T-helper 1 cell treated with Interleukin-12 subunit alpha and Interleukin-12 subunit beta and Interleukin-4 antibody, amounts not matched to agents 30 μg/mL and 1 μg/mL, for 36 hours (primary cell): Measurements from ENCODE around the gene LCMT2.

Experiments used
- H3K27ac Mint-ChIP-seq: one replicate; pipeline ENCODE4 v1.8.0; 2021; ENCODE audit warnings: mild to moderate bottlenecking, mixed read lengths
- H3K27me3 Mint-ChIP-seq: one replicate; pipeline ENCODE4 v1.8.0; 2021; ENCODE audit warnings: low read depth, mixed read lengths
- H3K36me3 Mint-ChIP-seq: one replicate; pipeline ENCODE4 v1.8.0; 2021; ENCODE audit warnings: low read depth, mixed read lengths
- H3K4me1 Mint-ChIP-seq: one replicate; pipeline ENCODE4 v1.8.0; 2021; ENCODE audit warnings: low read depth, mixed read lengths
- H3K4me3 Mint-ChIP-seq: one replicate; pipeline ENCODE4 v1.8.0; 2021; ENCODE audit warnings: mild to moderate bottlenecking, moderate library complexity, mixed read lengths
- H3K9me3 Mint-ChIP-seq: one replicate; pipeline ENCODE4 v1.8.0; 2021; ENCODE audit warnings: mixed read lengths

The LCMT2 gene, protein sequence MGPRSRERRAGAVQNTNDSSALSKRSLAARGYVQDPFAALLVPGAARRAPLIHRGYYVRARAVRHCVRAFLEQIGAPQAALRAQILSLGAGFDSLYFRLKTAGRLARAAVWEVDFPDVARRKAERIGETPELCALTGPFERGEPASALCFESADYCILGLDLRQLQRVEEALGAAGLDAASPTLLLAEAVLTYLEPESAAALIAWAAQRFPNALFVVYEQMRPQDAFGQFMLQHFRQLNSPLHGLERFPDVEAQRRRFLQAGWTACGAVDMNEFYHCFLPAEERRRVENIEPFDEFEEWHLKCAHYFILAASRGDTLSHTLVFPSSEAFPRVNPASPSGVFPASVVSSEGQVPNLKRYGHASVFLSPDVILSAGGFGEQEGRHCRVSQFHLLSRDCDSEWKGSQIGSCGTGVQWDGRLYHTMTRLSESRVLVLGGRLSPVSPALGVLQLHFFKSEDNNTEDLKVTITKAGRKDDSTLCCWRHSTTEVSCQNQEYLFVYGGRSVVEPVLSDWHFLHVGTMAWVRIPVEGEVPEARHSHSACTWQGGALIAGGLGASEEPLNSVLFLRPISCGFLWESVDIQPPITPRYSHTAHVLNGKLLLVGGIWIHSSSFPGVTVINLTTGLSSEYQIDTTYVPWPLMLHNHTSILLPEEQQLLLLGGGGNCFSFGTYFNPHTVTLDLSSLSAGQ

DNA sequence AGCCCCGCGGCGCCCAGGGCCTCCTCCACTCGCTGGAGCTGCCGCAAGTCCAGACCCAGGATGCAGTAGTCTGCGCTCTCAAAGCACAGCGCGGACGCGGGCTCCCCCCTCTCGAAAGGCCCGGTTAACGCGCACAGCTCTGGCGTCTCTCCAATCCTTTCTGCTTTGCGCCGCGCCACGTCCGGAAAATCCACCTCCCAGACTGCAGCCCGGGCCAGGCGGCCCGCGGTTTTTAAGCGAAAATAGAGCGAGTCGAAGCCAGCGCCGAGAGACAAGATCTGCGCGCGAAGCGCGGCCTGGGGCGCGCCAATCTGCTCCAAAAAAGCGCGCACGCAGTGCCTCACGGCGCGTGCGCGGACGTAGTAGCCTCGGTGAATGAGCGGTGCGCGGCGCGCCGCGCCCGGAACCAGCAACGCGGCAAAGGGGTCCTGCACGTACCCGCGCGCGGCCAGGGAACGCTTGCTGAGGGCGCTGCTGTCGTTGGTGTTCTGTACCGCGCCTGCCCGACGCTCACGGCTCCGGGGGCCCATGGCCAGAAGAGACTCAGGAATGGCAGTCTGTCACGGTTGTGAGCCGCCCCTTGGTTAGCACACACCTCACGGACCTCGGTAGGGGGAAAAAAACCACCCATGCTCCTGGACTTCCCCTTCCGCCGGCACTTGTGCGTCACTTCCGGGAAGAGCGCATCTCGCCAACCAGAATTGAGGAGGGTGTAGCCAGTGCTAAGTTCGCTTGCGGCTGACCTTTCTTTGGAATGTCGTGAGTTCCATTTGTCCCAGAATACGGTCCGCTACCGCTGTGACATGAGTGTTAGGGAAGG lies at the start of gene LCMT2:
Gene LCMT2, minus strand, starts transcription at position 614 of the 820 bp plus-strand sequence. Its CDS starts 84 bp downstream, at position 530.
- no peaks in the 10 kb centered on the region for H3K27me3 Mint-ChIP-seq
- peaks cover 28% of the 10 kb centered on the region for H3K36me3 Mint-ChIP-seq
- H3K4me3 Mint-ChIP-seq: peak within 1 kb of the TSS; percentile 89
- peak within 1 kb of the TSS; percentile 97 for H3K27ac Mint-ChIP-seq
- peaks cover 24% of the 10 kb centered on the region for H3K4me1 Mint-ChIP-seq
- H3K9me3 Mint-ChIP-seq: no peaks in the 10 kb centered on the region

DNA sequence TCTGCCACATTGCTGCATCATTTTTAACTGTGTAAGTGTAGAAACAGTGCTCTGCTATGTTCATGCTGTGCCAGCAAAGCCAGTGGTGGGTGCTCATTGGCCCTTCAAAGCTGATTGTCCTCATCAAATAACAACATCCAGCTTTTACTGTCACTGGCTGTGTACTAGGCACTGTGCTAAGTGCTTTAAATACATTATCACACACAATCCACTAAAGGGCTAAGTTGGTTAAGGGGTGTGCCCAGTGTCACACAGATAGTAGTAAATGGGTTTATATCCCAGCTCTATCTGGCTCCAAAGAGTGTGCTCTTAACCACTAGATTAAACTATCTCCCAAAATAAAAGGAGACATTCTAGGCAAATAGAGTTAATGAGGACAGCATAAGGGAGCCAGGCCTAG lies 48.2 kb upstream of the LCMT2 start:
- H3K27ac Mint-ChIP-seq: no peak overlapping the region
- H3K36me3 Mint-ChIP-seq: peaks cover 29% of the 10 kb centered on the region
- peaks cover 5% of the 10 kb centered on the region for H3K4me1 Mint-ChIP-seq
- no peaks in the 10 kb centered on the region for H3K9me3 Mint-ChIP-seq
- no peaks in the 10 kb centered on the region for H3K27me3 Mint-ChIP-seq
- H3K4me3 Mint-ChIP-seq: no peak overlapping the region

DNA sequence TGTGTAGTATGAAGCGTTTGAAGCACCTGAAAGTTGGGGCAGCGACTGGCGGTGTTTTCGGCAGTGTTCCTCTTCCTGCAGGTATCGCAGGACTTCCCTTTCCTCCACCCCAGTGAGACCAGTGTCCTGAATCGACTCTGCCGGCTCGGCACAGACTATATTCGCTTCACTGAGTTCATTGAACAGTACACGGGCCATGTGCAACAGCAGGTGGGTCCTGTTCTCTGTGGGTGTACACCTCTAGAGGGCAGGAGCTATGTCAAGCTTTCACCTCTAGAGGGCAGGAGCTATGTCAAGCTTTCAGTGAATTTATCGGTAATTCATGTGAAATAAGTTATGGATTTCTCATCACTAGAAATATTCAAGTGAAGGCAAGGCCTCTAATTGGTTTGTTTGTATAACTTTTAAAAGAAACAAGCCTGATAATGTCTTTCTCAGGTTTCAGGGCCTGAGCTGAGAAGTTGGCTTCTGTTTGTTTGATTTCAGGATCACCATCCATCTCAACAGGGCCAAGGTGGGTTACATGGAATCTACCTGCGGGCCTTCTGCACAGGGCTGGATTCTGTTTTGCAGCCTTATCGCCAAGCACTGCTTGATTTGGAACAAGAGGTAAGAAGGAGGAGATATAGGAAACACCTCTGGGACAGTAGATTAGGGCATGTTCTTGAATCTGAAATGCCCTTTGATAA lies 45.8 kb upstream of the LCMT2 start:
- Mint-ChIP-seq H3K4me3 (no peak overlapping the region), H3K9me3 (no peaks in the 10 kb centered on the region)

DNA sequence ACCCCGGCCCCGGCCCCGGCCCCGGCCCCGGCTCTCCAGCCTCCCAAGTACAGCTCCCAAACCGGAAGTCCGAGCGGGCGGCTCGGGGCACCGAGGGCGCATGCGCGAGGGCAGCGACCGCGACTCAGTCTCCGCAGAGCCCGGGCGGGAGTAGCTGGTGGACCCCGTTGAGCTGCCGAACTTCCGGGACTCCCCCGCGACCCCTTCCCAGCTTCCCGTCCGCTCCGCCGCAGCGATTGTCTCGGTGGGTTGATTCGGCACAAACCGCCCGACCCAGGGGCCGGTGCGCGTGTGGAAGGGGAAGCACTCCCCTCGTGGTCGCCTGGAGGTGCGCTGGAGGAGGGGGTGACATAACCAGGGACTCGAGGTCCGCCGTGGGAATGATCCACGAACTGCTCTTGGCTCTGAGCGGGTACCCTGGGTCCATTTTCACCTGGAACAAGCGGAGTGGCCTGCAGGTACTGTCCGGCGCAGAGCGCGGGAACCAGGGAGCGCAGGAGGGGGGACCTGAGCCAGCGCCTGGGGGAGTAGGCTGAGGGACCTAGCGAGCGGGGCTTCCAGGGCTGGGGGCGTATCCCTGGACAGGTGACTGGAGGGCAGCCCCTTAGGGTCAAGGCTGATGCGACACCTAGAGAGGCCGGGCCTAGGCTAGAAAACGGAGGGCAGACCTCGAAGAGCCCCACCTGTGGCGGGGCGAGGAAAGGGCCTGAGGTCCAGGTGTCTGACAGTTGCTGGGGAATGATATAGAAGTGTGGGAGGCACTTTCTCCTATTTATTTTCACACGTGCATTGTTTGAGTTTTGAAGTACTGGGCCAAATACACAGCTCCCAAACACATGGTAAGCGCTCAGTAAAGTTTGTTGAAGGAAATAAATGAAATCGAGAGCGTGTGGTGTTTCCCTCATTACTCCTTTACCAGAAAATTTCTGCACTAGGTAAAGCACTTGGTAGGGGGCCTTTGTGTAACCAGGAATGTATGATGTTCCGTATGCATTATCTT lies 40.9 kb upstream of the LCMT2 start, which contains the start of the genes TUBGCP4 and ZSCAN29:
Gene TUBGCP4, plus strand, starts transcription at position 127 of the 1,000 bp plus-strand sequence. Its CDS starts 254 bp downstream, at position 381.
Gene ZSCAN29, minus strand, starts transcription at position 69 of the 1,000 bp plus-strand sequence. CDS start 1,130 bp downstream, outside the sequence.
- H3K4me1 Mint-ChIP-seq: peaks cover 52% of the 10 kb centered on the region

More for the DNA sequence above, 45.8 kb upstream of the LCMT2 start:
- Mint-ChIP-seq H3K36me3 (peaks cover 24% of the 10 kb centered on the region), H3K27ac (no peak overlapping the region), H3K27me3 (no peaks in the 10 kb centered on the region), H3K4me1 (peaks cover 21% of the 10 kb centered on the region)

DNA sequence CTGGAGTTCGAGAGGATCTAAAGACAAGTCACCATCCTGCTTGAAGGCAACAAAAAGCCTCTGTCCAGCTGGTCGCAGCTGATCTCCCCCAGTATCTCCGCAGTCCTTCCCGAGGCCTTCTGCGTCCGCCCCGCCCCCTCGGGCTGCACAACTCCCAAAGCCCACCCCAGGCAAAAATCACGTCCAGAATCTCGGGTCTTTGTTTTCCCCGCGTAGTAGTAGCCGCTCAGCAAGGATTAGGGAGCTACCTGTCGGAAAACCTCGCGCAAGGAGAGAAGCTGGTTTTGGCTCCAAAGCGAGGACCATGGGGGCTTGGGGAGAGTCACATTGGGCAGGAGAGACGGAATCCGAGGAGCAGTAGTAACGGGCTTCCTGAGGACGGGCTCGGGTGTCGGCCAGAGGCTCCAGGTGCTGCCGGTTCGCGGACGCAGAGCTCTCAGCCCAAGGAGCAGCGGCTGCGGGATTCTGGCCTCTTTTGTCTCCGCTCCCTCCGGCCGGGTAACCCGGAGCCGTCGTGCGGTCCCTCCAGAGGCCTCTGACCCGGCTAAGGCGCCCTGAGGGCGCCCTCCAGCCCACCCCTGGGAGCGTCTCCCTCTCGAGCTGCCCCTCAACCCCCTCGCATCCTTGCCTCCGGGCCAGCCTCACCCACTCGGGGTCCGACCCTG lies 40.1 kb upstream of the LCMT2 start:
- Mint-ChIP-seq H3K36me3 (peaks cover 51% of the 10 kb centered on the region), H3K4me1 (peaks cover 49% of the 10 kb centered on the region)

More for the DNA sequence above, 40.9 kb upstream of the LCMT2 start, which contains the start of the genes TUBGCP4 and ZSCAN29:
- no peaks in the 10 kb centered on the region for H3K27me3 Mint-ChIP-seq
- peak within 1 kb of the TSS; percentile 80 for H3K27ac Mint-ChIP-seq
- peak within 1 kb of the TSS; percentile 91 for H3K4me3 Mint-ChIP-seq
- H3K36me3 Mint-ChIP-seq: peaks cover 45% of the 10 kb centered on the region
- H3K9me3 Mint-ChIP-seq: peaks cover 31% of the 10 kb centered on the region

DNA sequence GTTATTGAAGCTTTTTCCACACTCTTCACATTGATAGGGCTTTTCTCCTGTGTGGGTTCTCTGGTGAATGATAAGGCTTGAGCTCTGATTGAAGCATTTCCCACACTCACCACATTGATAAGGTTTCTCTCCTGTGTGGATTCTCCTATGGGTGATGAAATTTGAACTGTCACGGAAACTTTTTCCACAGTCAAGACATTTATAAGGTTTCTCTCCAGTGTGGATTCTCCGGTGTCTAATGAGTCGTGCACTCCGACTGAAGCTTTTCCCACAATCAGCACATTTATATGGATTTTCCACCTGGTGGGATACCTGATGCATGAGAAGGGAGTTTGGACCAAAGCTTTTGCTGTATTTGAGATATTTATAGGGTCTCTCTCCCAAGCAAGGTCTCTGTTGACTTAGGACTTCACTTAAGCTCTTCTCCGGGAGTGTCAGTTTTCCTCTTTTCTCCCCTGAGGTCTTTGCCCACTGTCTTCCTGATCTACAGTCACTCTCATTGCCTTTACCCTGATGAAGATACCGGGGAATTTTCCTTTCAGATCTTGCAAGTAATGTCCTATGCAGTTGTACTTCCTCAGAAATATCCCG lies 31.0 kb upstream of the LCMT2 start:
- Mint-ChIP-seq H3K4me1 (peaks cover 5% of the 10 kb centered on the region), H3K36me3 (peaks cover 79% of the 10 kb centered on the region), H3K27me3 (no peaks in the 10 kb centered on the region), H3K27ac (no peak overlapping the region), H3K4me3 (no peak overlapping the region), H3K9me3 (peaks cover 70% of the 10 kb centered on the region)

More for the DNA sequence above, 40.1 kb upstream of the LCMT2 start:
- H3K9me3 Mint-ChIP-seq: peaks cover 38% of the 10 kb centered on the region
- H3K27ac Mint-ChIP-seq: peak overlapping the region; percentile 74
- peak overlapping the region; percentile 91 for H3K4me3 Mint-ChIP-seq
- H3K27me3 Mint-ChIP-seq: no peaks in the 10 kb centered on the region

DNA sequence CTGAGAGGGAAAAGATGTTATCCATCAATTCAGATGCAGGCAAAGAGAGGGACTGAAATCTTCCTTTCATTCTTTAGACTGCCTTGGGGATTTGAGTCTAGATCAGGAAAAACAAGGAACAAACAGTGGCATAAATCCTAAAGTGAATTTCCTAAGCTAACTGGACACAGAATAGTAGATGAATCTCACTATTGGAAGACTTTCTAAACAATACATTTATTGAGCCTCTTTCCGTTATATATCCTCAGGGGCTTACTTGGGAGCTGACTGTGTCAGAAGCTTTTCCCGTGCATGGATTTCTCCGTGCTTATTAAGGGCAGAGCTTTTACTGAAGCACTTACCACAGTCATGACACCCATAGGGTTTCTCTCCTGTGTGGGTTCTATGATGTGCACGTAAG lies 30.4 kb upstream of the LCMT2 start:
- Mint-ChIP-seq H3K27ac (no peak overlapping the region), H3K9me3 (peaks cover 64% of the 10 kb centered on the region), H3K4me1 (peaks cover 3% of the 10 kb centered on the region), H3K27me3 (no peaks in the 10 kb centered on the region), H3K36me3 (peaks cover 76% of the 10 kb centered on the region), H3K4me3 (no peak overlapping the region)

DNA sequence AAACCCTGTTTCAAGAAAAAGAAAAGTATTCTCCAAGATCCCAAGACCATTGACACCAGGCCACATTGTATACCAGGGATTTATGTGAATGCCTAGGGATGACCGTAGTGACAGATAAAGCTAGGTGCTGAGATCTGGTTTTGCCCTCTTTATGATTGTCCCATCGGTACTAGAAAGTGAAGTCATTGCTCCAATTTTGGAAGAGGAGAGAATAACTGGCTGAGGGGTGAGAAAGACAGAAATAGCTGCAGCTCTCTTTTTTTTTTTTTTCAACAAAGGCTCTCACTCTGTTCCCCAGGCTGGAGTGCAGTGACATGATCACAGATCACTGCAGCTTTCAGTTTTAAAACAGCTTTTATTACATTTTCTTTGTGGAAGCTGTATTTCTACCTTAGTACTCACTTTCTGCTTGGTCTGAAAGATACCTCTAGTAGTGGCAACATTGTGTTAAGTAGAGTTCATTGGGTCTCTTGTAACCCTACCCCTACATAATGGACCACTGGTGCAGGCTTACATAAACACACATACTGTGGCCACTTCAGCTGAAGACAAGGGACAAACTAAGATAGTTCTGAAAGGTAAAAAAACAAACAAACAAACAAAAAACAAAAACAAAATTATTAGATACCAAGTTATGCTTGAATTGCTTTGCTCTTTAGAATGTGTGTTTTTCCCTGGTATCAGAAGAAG lies 22.5 kb upstream of the LCMT2 start:
- Mint-ChIP-seq H3K36me3 (peaks cover 30% of the 10 kb centered on the region), H3K4me1 (peaks cover 2% of the 10 kb centered on the region), H3K4me3 (no peak overlapping the region), H3K27ac (no peak overlapping the region), H3K9me3 (peaks cover under 1% of the 10 kb centered on the region), H3K27me3 (no peaks in the 10 kb centered on the region)

DNA sequence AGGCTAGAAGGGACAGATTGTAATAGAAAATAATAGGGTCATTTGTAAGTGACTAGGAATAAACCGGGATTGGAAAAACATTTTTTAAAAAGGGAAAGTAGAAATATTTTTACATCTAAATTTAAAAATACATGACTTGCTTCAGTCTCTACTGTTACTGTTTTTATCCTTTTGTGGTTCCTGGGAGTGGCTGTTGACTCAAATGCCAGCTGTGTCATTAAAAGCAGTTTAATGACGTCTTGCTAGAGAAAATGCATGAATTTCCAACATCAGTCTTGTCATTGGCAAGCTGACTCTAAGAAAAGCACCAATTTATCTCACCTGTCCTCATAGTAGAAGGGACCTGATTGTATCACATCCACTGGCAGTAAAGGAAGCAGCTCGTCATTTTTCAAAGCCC lies 16.7 kb upstream of the LCMT2 start:
- H3K4me1 Mint-ChIP-seq: no peaks in the 10 kb centered on the region
- H3K9me3 Mint-ChIP-seq: no peaks in the 10 kb centered on the region
- no peaks in the 10 kb centered on the region for H3K27me3 Mint-ChIP-seq
- peaks cover 22% of the 10 kb centered on the region for H3K36me3 Mint-ChIP-seq
- H3K27ac Mint-ChIP-seq: no peak overlapping the region
- no peak overlapping the region for H3K4me3 Mint-ChIP-seq

DNA sequence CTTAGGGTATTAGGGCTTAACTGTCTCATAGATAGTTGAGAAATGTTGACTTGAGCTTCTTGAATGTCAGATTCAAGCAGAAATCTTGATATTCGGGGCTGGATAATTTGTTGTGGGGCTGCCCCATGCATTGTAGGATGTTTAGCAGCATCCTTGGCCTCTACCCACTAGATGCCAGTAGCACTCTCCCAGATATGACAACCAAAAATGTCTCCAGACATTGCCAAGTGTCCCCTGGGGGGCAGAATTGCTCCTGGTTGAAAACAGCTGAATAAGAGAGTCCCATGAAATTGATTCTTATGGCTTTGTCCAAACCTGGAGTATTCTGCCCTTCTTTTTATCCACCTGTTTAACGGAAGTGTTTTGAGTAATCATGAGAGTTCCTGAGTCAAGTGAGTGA lies 15.9 kb upstream of the LCMT2 start:
- Mint-ChIP-seq H3K27me3 (no peaks in the 10 kb centered on the region), H3K4me3 (no peak overlapping the region), H3K36me3 (peaks cover 16% of the 10 kb centered on the region), H3K9me3 (no peaks in the 10 kb centered on the region), H3K27ac (no peak overlapping the region), H3K4me1 (no peaks in the 10 kb centered on the region)

DNA sequence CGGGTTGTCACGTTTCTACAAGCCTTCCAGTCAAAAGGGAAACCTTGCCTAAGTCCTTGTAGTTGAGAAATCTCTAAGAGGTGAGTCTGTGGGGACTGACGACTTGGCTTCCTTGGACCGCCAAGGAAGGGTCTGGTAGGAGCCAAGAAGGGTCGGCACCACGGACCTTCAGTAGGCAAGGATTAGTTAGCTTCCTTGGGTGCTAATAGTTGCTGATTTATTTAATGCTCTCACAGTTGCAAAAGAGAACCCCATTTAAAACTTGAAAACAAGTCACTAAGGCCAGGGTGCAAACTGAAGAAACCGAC lies 361 bp upstream of the LCMT2 start:
- H3K27me3 Mint-ChIP-seq: no peaks in the 10 kb centered on the region
- H3K4me1 Mint-ChIP-seq: peaks cover 24% of the 10 kb centered on the region
- peak overlapping the region; percentile 97 for H3K27ac Mint-ChIP-seq
- no peaks in the 10 kb centered on the region for H3K9me3 Mint-ChIP-seq
- peak overlapping the region; percentile 89 for H3K4me3 Mint-ChIP-seq
- H3K36me3 Mint-ChIP-seq: peaks cover 31% of the 10 kb centered on the region
